DMS 273 (cell line): ENCODE measurements around the gene WBP4.
"Not testable (repeated sequence)": the region's sequence is repeated elsewhere in the genome, so short reads cannot be mapped to it uniquely, and the experiment has no call there.

Experiments used
- DNase-seq: peaks from one replicate; lab custom pipeline; 2025; ENCODE audit not compliant: unreplicated experiment; lab: John Stamatoyannopoulos, UW

The WBP4 gene

DNA sequence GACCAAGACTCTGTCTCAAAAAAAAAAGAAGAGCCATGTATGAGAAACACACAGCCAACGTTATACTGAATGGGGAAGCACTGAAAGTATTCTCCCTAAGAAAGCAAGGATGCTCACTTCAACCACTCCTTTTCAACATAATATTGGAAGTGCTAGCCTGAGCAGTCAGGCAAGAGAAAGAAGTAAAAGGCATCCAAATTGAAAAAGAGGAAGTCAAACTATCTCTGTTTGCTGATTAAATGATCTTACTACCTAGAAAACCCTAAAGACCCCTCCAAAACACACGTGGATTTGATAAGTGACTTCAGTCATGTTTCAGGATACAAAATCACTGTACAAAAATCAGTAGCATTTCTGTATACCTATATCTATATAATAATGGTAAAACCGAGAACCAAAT lies 16.2 kb downstream of the WBP4 start:
- DNase-seq: no peak

- no peak for DNase-seq
These were observed 18.4 kb downstream of the WBP4 start for GRCh38 chr13:41079725-41080124.

DNA sequence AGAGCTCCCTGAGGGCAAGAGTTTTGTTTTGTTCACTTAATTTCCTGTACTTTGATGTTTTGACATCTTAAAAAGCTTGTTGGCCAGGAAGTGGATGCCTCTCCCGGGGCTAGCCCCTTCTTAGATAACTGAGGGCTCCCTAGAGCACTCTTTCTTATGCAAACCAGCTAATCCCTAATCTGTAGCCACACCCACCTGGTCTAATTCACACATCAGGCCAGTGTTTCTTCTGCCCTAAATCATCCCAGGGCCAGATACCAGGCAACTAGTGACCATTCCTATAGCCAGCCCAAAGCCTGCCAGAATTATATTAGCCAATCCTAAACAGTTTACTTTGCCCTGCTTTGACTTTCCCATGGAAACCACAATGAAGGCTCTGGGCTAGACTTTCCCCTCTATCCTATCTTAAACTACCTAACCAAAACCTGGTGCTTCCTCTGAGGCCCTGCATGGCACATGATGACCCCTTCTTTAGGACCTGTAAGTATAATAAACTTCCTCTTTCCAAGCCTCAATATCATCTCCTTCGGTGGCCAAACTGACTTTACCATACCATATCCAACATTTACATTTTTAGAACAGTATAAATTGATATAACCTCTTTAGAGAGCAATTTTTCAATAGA lies 24.8 kb downstream of the WBP4 start:
- DNase-seq: no peak

GRCh38 chr13:41095681-41096080 lies 34.4 kb downstream of the WBP4 start:
- not testable (repeated sequence) for DNase-seq

- DNase-seq: no peak
These were observed 37.5 kb downstream of the WBP4 start for GRCh38 chr13:41098761-41099160.

DNA sequence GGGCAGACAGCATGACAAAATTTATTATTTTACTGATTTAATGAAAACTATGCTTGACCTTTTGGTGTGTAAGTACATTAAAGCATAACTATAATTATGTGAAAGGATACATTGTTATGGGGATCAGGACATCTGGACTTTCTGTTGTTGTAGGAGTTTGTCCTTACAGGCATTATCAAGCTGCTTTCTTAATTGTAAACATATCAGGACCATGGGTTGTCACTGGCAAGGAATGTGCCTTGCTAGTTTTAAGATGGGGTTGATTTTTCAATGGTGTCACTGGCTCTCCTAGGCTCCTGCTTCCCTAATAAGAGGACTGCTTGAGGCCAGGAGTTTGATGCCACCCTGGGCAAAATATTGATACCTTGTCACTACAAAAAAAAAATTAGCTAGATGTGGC lies 38.7 kb downstream of the WBP4 start:
- no peak for DNase-seq

- peak; percentile 80 for DNase-seq
These were observed 45.8 kb downstream of the WBP4 start for GRCh38 chr13:41107104-41107571.

DNA sequence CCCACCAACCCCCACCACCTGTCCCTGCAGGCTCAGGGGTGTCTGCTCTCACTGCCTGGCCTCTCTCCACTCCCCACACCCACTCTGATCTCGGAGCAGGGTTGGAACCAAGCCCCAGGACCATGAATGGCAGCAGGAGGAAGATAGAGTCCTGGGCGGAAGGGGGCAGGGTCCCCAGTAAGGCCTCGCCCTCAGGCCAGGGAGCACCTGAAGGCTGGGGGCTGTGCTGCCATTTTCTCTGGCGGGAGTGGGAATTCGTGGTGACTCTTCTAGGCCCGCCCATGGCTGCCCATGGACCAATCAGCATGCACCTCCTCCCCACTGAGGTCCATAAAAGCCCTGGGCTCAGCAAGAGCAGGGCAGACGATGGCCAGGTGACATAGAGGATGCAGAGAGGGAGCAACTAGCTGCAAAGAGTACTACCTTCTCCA lies 46.3 kb downstream of the WBP4 start:
- peak; percentile 40 for DNase-seq

DNA sequence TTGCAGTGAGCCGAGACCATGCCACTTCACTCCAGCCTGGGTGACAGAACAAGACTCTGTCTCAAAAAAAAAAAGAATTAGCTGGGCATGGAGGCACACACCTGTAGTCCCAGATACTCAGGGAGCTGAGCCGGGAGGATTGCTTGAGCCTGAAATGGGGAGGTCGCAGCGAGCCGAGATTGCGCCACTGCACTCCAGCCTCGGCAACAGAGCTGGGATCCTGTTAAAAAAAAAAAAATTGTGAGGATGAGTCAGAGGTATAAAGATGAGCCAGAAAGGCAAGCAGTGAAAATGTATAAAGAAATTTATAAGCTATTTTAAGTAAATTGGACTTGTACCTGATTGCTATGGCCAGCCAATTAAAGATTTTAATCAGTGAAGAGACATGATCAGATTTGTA lies 50.1 kb downstream of the WBP4 start:
- DNase-seq: no peak

DNA sequence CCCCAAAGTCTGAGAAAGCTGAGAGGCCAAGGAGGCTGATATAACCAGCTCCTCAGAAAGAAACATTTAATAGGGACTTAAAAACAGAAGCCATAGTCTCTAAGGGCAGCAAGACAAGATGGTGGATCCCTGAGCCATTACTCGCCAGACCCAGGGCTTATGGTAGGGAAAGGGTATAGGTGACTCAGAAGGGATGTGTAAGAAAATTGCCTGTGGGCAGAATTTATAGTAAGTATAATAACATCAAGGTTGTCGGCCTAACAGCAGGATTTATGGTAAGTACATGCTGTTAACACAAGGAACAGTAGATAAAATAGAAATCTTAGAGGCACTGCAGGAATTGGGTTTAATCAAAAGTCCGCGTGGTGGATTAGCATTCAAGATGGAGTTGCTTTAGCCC lies 56.6 kb downstream of the WBP4 start:
- no peak for DNase-seq

DNA sequence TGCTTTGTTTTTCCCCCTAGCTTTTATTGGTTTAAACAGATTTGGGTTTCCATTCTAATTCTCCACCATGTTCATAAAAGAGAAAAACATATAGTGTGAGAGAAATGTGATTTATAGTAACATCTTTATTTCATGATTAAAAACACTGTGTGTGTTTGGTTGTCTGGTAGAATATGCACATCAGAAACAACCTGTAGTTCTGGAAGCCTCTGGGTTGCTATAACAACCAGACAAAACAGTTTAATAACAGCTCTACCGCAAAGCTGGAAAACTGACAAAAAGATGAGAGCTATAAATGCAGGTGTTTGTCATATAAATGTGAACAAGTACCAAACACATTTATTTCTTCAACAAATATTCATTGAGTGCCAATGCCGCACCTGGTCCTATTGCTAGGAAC lies 61.5 kb downstream of the WBP4 start:
- DNase-seq: no peak

DNA sequence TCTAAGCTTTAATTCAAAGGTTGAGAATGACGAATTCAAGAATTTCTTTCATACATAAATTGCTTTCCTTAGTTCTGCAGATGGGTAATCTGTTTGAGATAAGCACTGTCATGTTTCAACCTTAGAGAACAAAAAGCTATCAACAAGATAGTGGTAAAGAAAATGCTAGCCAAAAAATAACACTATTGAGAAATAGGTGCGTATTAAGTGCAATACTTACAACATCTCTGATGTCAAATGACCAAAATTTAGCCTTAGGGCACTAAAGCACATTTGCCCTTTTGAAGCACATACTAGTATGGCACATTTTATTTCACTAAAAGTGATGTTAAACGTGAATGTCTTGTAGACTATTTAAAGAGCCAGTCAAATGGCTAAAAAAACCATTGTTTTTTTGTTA lies 66.4 kb downstream of the WBP4 start:
- no peak for DNase-seq

DNA sequence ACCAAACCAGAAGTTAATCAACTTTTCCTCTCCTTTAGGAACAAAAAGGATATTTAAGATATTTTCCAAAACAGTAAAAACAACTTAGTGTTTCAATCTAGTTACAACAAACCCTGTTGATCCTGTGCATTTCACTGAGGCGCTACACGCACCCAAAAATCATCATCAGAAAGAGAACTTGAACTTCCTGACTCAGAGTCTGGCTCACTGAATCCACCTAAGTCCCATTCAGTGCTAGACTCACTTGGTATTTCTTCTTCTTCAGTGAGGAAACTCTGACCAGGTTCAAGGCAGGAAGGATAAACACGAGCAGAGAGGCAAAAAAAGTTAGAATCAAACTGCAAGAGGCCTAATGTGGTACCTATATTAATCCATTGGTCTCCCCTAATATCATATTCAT lies 69.0 kb downstream of the WBP4 start:
- no peak for DNase-seq

DNA sequence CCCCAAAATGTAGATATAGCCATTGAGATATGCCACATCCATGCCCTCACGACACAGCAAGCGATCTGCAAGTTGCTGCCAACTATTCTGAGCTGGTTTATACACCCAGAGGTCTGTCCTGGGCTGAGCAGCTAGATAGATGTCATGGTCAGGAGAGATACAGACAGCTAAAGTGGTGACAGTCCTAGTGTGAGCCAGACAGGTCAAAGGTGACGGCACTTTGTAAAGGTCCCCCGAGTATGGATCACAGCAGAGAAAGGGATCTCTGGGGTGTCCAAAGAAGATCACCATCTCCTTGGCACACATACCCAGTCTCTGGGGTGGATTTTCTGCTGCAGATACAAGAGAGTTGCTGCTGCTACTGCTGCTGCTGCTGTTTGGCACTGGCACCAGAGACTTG lies 69.9 kb downstream of the WBP4 start:
- not testable (repeated sequence) for DNase-seq

DNA sequence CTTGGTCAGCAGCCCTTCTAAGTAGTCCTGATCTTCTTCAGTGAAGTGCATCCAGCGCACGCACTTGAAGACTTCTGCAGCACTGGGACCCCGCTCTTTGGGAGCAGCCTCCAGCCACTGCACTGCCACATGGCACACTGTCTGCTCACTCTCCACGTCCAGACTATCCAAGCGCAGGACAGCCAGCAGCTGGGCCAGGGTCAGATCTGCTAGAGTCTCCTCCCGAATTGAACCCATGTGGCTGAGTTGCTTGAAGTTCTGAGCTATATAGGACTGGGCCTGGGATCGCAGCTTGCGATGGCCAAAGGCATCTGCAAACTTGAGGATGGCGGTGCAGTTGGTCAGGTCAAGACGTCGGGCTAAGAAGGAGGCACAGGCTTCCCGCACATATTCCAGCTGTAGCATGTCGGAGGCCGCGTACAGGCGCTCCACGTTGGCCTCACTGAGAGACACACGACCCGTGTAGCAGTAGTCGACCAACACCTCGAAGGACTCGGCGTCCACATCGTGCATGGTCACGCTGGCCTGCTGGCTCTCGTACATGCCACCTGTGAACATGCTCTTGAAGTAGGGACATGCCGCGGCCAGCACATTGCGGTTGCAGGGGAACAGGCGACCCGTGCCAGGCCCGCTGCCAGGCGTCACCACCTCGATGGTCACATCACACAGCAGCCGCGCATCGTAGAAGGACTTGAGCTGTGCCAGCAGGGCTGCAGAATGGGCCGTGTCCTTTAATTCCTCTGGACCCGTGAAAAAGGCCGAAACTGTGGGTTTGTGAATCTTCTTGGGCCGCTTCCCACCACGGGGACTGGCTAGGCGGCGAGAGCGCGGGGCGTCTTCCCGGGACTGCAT lies 70.6 kb downstream of the WBP4 start:
- not testable (repeated sequence) for DNase-seq

GRCh38 chr13:41132512-41133152 lies 71.3 kb downstream of the WBP4 start, which contains the start of gene KBTBD6:
Gene KBTBD6 (minus strand): TSS chr13:41132802. CDS start chr13:41132511, 291 bp downstream.
- DNase-seq: peak; percentile 98
